ENCODE measurements around the gene TTN.

TTN gene

DNA sequence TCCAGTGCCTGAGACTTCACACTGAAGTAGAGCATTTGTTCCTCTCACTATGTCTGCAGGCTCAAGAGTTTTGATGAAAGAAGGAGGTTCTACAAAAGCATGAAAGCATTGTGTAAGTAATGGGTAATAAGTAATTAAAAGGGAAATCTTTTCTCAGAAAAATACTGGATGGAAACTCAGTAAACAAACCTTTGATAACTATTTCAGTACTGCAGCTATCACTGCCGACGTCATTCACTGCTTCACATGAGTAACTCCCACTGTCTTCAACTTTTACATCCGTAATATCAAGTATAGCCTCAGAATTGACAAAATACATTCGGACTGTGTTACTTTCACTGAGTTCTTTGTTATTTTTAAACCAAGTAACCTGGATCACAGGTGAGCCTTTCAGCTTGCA, 72.7 kb downstream of the TTN start:
- DNase-seq (ENCODE audit: low read depth in 3 of 3): no peak

GRCh38 chr2:178733975-178734374, 73.2 kb downstream of the TTN start:
- DNase-seq (ENCODE audit: low read depth in 3 of 3): no peak

GRCh38 chr2:178732913-178733312, 74.3 kb downstream of the TTN start:
- DNase-seq (ENCODE audit: low read depth in 3 of 3): no peak

- no peak for DNase-seq (ENCODE audit: low read depth in 3 of 3)
Measured at GRCh38 chr2:178731300-178731699, 75.9 kb downstream of the TTN start.

DNA sequence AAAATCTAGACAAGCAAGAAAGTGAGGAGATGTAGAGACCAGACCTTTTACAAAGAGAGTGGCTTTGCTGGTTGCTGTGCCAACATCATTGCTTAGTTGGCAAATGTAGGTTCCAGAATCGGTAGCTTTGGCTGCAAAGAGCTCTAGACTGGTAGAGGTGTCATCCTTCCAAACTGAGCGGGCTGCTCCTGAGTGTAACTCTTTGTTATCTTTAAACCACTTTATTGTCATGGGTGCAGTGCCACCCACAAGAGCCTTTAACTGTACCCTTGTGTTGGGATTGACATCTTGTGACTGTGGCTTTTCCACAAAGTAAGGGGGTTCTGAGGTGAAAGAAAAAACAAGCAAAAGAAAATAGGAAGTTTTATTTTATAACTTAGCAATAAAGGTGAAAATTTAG, 77.2 kb downstream of the TTN start:
- DNase-seq (ENCODE audit: low read depth in 3 of 3): no peak

DNA sequence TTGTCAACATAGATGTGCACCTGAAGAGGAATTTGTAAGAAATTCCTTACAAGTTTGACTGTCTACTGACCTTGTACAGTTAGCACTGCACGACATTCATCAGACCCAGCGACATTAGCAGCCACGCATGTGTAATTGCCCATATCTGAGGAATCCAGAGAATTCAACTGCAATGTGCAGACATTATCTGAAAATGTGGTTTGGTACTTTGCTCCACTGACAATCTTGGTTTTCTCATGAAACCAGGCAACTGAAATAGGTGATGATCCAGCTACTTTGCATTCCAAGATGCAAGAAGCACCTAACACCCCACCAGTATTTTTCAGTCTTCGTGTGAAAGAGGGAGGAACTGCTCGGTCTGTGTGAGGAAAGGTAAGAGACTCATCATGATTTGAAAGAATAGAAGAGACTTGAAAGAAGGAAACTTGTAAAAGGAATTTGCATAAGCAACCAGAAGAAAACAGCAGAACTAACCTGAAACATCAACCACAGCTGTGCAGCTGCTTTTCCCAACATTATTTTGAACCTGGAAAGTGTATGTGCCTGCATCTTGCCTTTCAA, 83.4 kb downstream of the TTN start:
- DNase-seq (ENCODE audit: low read depth in 3 of 3): no peak

DNA sequence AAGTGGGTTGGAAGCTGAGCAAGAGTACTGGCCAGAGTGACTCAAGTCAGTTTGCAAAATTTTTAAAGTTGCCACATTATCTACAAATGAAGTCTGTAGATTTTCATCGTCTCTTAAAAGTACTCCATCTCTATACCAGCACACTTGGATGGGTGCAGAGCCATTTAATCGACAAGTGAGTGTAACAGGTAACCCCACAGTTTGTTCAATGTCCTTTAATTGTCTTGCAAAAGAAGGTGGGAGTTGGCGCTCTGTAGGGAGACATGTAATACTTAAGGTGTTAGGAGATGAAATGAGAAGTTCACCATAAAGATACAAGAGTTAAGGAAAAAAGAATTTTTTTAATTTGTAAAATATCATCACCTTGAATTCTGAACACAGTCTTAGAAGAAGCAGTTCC, 84.9 kb downstream of the TTN start:
- no peak for DNase-seq (ENCODE audit: low read depth in 3 of 3)

DNA sequence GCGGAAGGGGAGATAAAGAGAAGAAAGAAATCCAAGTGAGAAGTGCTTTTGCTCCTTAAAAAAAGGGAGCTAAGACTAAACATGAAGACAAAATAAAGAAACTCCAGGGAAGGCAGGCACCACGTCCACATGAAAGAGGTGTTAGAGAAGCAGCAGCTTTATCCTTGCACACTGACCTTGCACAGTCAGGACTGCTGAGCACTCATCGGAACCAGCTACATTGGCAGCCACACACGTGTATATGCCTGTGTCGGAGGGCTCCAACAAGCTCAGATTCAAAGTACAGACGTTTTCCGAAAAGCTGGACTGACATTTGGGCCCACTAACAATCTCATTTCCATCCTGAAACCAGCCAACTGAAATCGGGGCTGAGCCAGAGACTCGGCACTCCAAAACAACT, 88.2 kb downstream of the TTN start:
- no peak for DNase-seq (ENCODE audit: low read depth in 3 of 3)

DNA sequence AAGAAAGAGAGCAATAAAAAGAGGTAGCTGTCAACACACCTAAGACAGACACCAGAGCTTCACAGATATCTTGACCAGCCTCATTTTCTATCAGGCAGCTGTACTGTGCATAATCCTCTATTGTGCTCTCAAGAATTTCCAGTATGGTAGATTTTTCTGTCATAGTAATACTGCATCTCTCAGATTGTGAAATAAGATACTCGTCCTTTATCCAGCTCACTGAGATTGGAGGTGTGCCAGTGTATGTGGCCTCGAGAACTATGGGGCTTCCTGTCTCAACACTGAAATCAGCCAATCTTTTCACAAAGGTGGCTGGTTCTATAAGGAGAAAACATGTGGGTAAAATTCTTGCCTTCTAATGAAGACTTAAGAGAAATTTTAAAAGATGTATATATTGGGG, 88.9 kb downstream of the TTN start:
- no peak for DNase-seq (ENCODE audit: low read depth in 3 of 3)

DNA sequence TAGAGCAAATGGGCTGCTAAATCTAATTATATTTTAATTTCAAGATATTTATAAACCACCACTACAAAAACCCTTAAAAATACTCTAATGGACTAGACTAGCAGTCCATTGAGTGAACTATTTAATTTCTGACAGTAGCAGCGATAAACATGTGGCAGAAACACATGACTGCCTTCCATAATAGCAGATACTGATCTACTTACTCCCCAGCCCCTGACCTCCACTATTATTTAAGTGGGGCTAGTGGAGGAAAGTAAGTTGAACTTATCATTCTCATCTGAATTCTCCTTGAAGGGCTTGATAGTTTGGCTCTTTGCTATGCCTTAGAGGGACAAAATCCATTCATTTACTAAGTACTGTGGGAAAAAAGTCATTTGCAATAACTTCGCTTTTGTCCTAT, 90.8 kb downstream of the TTN start:
- no peak for DNase-seq (ENCODE audit: low read depth in 3 of 3)

DNA sequence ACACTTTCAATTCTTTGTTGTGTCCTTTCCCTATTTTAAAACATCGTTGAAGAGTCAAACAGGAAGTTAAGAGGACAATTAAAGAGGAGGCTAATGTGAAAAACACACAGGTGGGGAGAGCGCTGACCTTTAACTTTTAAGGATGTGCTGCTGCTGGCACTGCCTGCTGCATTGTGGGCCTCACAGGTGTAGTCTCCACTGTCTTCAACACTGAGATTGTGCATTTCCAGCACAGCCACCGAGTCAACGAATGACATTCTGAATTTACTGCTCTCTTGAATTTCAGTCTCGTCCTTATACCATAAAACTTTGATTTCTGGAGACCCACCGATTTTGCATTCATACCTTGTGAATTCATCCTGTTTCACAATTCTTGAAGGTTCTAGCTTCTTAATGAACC, 91.9 kb downstream of the TTN start:
- no peak for DNase-seq (ENCODE audit: low read depth in 3 of 3)

- no peak for DNase-seq (ENCODE audit: low read depth in 3 of 3)
Measured at GRCh38 chr2:178707476-178707875, 99.7 kb downstream of the TTN start.

DNA sequence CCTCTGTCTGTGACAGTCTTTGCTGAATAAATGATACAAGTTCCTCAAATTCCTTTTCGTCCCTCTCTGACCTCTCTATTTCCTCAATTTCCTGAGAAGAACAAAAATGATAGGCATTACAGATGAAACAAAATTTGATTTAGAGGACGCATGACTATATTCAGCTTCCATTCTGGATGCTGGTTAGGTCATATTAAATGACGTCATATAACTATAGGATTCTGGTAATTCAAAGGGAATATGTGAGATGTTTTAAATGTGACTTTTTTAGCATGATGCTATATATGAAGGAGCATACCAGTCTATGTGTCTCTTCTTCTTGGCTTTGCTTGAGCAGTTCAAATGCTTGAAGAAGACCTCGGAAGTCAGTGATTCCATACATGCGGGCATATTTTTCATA, 102.3 kb downstream of the TTN start:
- DNase-seq (ENCODE audit: low read depth in 3 of 3): no peak

DNA sequence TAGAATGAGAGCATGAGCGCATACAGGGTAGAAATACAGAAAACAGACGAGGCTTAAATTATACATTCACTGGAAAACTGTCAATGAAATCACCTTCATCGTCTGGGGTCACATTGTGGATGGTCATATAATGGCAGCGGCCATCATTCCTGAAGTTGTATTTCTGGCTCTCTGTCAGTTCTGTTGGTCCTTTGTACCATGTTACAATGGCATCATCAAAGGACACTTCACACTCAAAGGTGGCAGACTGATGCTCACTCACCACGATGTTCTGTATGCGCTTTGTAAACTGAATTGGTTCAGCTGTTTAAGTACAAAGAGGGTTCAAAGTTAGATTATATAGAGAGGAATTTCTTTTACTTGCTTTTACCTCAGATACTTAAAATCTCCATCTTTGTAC, 104.9 kb downstream of the TTN start:
- DNase-seq (ENCODE audit: low read depth in 3 of 3): no peak

- DNase-seq (ENCODE audit: low read depth in 3 of 3): no peak
Measured at GRCh38 chr2:178700922-178701342, 106.3 kb downstream of the TTN start.

GRCh38 chr2:178700136-178700535, 107.1 kb downstream of the TTN start:
- no peak for DNase-seq (ENCODE audit: low read depth in 3 of 3)

DNA sequence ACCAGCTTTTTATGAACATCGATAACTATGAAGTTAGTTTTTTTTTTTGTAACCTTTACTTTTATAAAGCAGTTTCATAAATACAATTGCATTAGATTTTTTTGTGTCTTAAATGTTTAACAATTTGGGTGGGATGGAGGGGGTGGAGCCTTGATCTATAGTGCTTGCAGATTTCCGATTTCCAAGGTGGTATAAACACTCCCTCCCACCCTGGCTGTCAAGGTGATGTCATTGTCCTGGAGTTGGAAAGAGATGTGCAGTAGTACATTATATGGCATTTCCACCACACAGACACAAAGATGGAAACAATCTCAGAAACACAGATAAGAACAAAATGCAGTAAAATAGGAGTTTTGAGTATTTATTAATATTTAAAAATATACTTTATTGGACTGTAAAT, 114.4 kb downstream of the TTN start:
- DNase-seq (ENCODE audit: low read depth in 3 of 3): no peak

GRCh38 chr2:178689808-178690207, 117.4 kb downstream of the TTN start:
- DNase-seq (ENCODE audit: low read depth in 3 of 3): no peak

GRCh38 chr2:178683877-178684276, 123.3 kb downstream of the TTN start:
- no peak for DNase-seq (ENCODE audit: low read depth in 3 of 3)

GRCh38 chr2:178681081-178681480, 126.1 kb downstream of the TTN start:
- no peak for DNase-seq (ENCODE audit: low read depth in 3 of 3)

DNA sequence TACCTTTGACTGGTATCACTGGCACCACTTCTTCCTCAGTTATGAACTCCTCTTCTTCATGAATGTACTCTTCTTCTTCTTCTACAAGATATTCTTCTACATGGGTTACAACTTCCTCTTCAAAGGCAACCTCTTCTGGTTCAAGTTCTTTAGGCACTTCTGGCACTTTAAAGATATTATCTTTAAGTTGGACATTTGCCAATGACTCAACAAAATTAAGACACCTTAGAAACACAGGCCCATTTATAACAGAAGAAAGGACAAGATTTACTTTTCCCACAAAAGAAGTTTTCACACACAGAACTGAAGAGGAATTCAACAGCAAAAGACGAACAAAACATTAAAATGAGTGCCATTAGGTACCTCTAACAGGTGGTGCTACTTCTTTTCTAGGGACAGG, 127.3 kb downstream of the TTN start:
- DNase-seq (ENCODE audit: low read depth in 3 of 3): no peak

- DNase-seq (ENCODE audit: low read depth in 3 of 3): no peak
Measured at GRCh38 chr2:178677599-178677998, 129.6 kb downstream of the TTN start.

DNA sequence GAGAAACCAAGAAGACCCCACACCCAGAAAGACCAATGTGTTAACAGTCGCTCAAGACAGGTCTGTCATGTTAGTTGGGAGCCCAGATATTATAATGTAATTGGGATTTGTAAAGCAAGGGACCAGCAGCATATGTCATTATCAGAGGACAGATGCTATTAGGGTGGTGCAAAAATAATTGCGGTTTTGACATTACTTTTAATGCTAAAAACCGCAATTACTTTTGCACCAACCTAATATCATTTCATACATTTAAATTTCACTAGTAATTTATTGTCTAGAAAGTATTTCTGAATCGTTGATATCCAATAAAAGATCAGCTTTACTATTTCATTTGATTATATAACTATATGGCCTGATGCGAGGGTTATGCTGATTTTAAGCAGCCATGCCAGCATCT, 131.2 kb downstream of the TTN start:
- no peak for DNase-seq (ENCODE audit: low read depth in 3 of 3)

DNA sequence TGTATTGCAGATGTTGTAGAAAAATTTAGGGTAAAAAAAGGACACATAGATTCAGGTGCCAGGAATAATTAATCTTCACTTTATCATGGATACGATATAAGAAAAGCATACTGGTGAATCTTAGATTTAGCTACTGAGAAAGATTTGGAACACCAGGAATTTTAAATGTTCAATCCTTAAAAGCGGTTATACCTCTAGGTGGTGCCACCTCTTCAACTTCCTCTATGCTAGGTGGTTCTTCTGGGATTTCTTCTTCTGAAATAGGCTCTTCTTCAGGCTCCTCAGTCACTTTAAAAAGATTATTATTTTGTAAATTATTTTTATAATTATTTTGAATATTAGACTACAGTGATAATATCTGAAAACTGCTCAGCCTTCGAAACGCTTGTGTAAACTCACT, 133.1 kb downstream of the TTN start:
- DNase-seq (ENCODE audit: low read depth in 3 of 3): no peak

GRCh38 chr2:178666458-178666857, 140.8 kb downstream of the TTN start:
- DNase-seq (ENCODE audit: low read depth in 3 of 3): no peak

All from stimulated activated CD4-positive, alpha-beta T cell treated with anti-CD3 and anti-CD28 coated beads, TNF-alpha, amount 100 ng/mL, for 48 hours (primary cell).